HepG2 (cell line): ENCODE measurements around the gene PLEKHA5. TPM values are rescaled to one million over a fixed set of nuclear protein-coding genes. Genes with fewer than 3 reads are reported as not detected.

Source experiments
- ATAC-seq: fragments of 200-7000 bp; cut with Tn5 transposase; 3 replicates; pipeline ENCODE4 v1.9.1; 2020; ENCODE audit warnings: mild to moderate bottlenecking, moderate library complexity
- BruUV-seq: library from RNA; stranded (reverse); fragments of 400-500 nt; replicated peaks from 2 replicates; lab custom pipeline; 2021; lab: Mats Ljungman, UMichigan
- CTCF ChIA-PET: fragments of 300-600 bp; formaldehyde crosslinking; extraction: SDS; loops from one replicate; lab custom pipeline; 2021; ENCODE audit warnings: low total read pairs, inconsistent platforms, low intra/inter-chr PET ratio; lab: Yijun Ruan, JAX
- POLR2A ChIA-PET: fragments of 350-600 bp; sonication (Branson Sonifier 250); formaldehyde crosslinking; loops from one replicate; lab custom pipeline; 2020; ENCODE audit warnings: antibody characterized with exemption, inconsistent platforms; lab: Yijun Ruan, JAX
- DNase-seq: peaks from one replicate; pipeline ENCODE4 v3.0.0-alpha.2; 2015; ENCODE audit warnings: low spot score
- FAIRE-seq: peaks from 3 replicates; lab custom pipeline; 2011; peaks lifted over from hg19 to GRCh38; lab: Jason Lieb, UNC
- H2AFZ ChIP-seq: one replicate; pipeline ENCODE4 v1.6.1; 2011; ENCODE audit warnings: low read length, inconsistent platforms
- H3K27ac ChIP-seq: fragments of 300-600 bp; 3 replicates; pipeline ENCODE4 v1.8.0; 2011; ENCODE audit warnings: mixed run types, mild to moderate bottlenecking, mixed read lengths, low read length, inconsistent platforms; ENCODE audit not compliant: insufficient read depth; ENCODE audit errors: extremely low read length
- H3K27me3 ChIP-seq, 2 experiments: fragments of 200-600 bp in 1 of 2; 2 replicates in 1 of 2; 3 replicates in 1 of 2; pipeline versions ENCODE4 v1.6.0 to v1.8.0; 2011; ENCODE audit warnings: low read length in 2 of 2, mild to moderate bottlenecking in 2 of 2, moderate library complexity in 2 of 2, inconsistent platforms in 1 of 2; ENCODE audit not compliant: insufficient read depth in 2 of 2, control insufficient read depth in 1 of 2
- H3K36me3 ChIP-seq, 2 experiments: fragments of 200-600 bp in 1 of 2; replicated peaks in 1 of 2; 2 replicates in 1 of 2; 3 replicates in 1 of 2; pipeline versions ENCODE4 v1.5.1 to v1.8.0; 2011; ENCODE audit warnings: low read length in 2 of 2, inconsistent platforms in 1 of 2; ENCODE audit not compliant: insufficient read depth in 2 of 2, control insufficient read depth in 1 of 2
- H3K4me1 ChIP-seq: 2 replicates; pipeline ENCODE4 v1.5.1; 2012; ENCODE audit warnings: low read length, inconsistent platforms; ENCODE audit not compliant: insufficient read depth
- H3K4me2 ChIP-seq: 2 replicates; pipeline ENCODE4 v1.6.0; 2011; ENCODE audit warnings: low read depth, low read length, inconsistent platforms
- H3K4me3 ChIP-seq, 3 experiments: fragments of 200-600 bp in 1 of 3; sonication (generic), shearing (Covaris generic) in 1 of 3; replicated peaks in 1 of 3; 2 replicates each; pipeline ENCODE4 v1.5.1; 2011 to 2016; ENCODE audit warnings: low read length in 3 of 3, inconsistent platforms in 2 of 3, low read depth in 2 of 3, mild to moderate bottlenecking in 2 of 3, control low read depth in 1 of 3, mixed read lengths in 1 of 3; ENCODE audit not compliant: insufficient read depth in 1 of 3
- H3K79me2 ChIP-seq: one replicate; pipeline ENCODE4 v1.6.1; 2011; ENCODE audit warnings: low read length, inconsistent platforms; ENCODE audit not compliant: insufficient read depth
- H3K9ac ChIP-seq: 2 replicates; pipeline ENCODE4 v1.6.0; 2011; ENCODE audit warnings: mild to moderate bottlenecking, low read depth, low read length, inconsistent platforms; ENCODE audit not compliant: insufficient read depth
- H3K9me3 ChIP-seq: 2 replicates; pipeline ENCODE4 v1.5.1; 2012; ENCODE audit warnings: mild to moderate bottlenecking, low read length
- H4K20me1 ChIP-seq: 2 replicates; pipeline ENCODE4 v1.6.0; 2011; ENCODE audit warnings: inconsistent platforms, mild to moderate bottlenecking, low read length, moderate library complexity; ENCODE audit not compliant: insufficient read depth
- ATF1 ChIP-seq: IDR thresholded peaks from 2 replicates; pipeline ENCODE4 v1.6.1; 2016; ENCODE audit warnings: mild to moderate bottlenecking, control low read depth
- FOXO4 ChIP-seq: sonication (generic); formaldehyde crosslinking; conservative IDR thresholded peaks from 2 replicates; pipeline ENCODE4 v1.8.1; 2023; ENCODE audit warnings: missing genetic modification reagents
- ISX ChIP-seq: sonication (generic); formaldehyde crosslinking; conservative IDR thresholded peaks from 2 replicates; pipeline ENCODE4 v1.5.0; 2020; ENCODE audit warnings: missing genetic modification reagents
- SKI ChIP-seq: fragments of 450-650 bp; IDR thresholded peaks from one replicate; pipeline ENCODE4 v1.6.1; 2018; ENCODE audit warnings: mild to moderate bottlenecking; ENCODE audit not compliant: partially characterized antibody
- SOX13 ChIP-seq, 3 experiments: fragments of 450-650 bp in 1 of 3; sonication (generic) in 1 of 3; formaldehyde crosslinking in 1 of 3; IDR thresholded peaks in 2 of 3; conservative IDR thresholded peaks in 1 of 3; 2 replicates each; pipeline versions ENCODE4 v1.5.0 to v1.6.1; 2016 to 2020; ENCODE audit warnings: antibody characterized with exemption in 1 of 3, mild to moderate bottlenecking in 1 of 3, missing compliant biosample characterization in 1 of 3, missing genetic modification reagents in 1 of 3, moderate library complexity in 1 of 3
- ZBTB1 ChIP-seq: sonication (generic); formaldehyde crosslinking; IDR thresholded peaks from 2 replicates; pipeline ENCODE4 v1.4.0; 2020; ENCODE audit warnings: missing genetic modification reagents, borderline replicate concordance
- ZNF292 ChIP-seq: sonication (generic); formaldehyde crosslinking; IDR thresholded peaks from 2 replicates; pipeline ENCODE4 v1.8.1; 2022; ENCODE audit warnings: mild to moderate bottlenecking, low read depth, missing genetic modification reagents, borderline replicate concordance
- ZNF414 ChIP-seq: sonication (generic); formaldehyde crosslinking; IDR thresholded peaks from 2 replicates; pipeline ENCODE4 v1.5.0; 2020; ENCODE audit warnings: missing genetic modification reagents
- ZNF577 ChIP-seq: sonication (generic); formaldehyde crosslinking; IDR thresholded peaks from 2 replicates; pipeline ENCODE4 v1.4.0; 2020; ENCODE audit warnings: mild to moderate bottlenecking, low read depth, missing genetic modification reagents, borderline replicate concordance
- ZNF605 ChIP-seq: sonication (generic); formaldehyde crosslinking; IDR thresholded peaks from 2 replicates; pipeline ENCODE4 v1.8.0; 2022; ENCODE audit warnings: mild to moderate bottlenecking, missing genetic modification reagents
- ZNF691 ChIP-seq: sonication (generic); formaldehyde crosslinking; IDR thresholded peaks from 2 replicates; pipeline ENCODE4 v1.4.0; 2020; ENCODE audit warnings: missing genetic modification reagents, low read depth, mild to moderate bottlenecking, borderline replicate concordance
- WGBS: methylation state at CpG from one replicate; pipeline ENCODE4 v1.1.6; 2017; ENCODE audit warnings: low lambda C conversion rate; 5-methylcytosine and 5-hydroxymethylcytosine counted together
- in situ Hi-C: cut with HindIII; loops from 2 replicates; pipeline ENCODE4 v1.10.0; 2017; ENCODE audit warnings: low pct_unique_long_range_greater_than_20kb; ENCODE audit not compliant: extremely low pct_ligation_motif_present
- intact Hi-C: fragments of 100-400 bp; cut with micrococcal nuclease; formaldehyde crosslinking; loops from one replicate; pipeline ENCODE4 v1.10.0; 2022; ENCODE audit not compliant: unreplicated experiment
- polyA plus RNA-seq, 8 experiments: library from polyadenylated mRNA; depleted of rRNA in 3 of 8; stranded (reverse) in 7 of 8; unstranded in 1 of 8; fragments of >200 nt; fragmentation: Illumina TruSeq in 4 of 8; extraction: Trizol in 4 of 8; gene quantifications; 2 replicates each; pipeline versions ENCODE4 v1.2.1 to v1.2.3, GENCODE V29; 2011 to 2016; ENCODE audit warnings: low read depth in 4 of 8, missing spikeins in 1 of 8, mixed read lengths in 1 of 8; ENCODE audit not compliant: insufficient read depth in 1 of 8
- total RNA-seq, 5 experiments: library from RNA; depleted of rRNA; stranded (reverse); fragments of >200 nt; fragmentation: Illumina TruSeq; extraction: Trizol; gene quantifications; 2 replicates each; pipeline ENCODE4 v1.2.3, GENCODE V29; 2016; ENCODE audit warnings: low read depth in 1 of 5

PLEKHA5 gene
- total and polyA plus RNA-seq, 2 of the 13 experiments (the other 11 are each of a cell fraction or from before 2014, with no cell fraction given) = 4.2 to 15.4 TPM

GRCh38 chr12:19125325-19125724 is 4.2 kb upstream of the PLEKHA5 start:
- ChIA-PET CTCF (no interaction called here), POLR2A (no interaction called here)
- no peak for DNase-seq
- no TSS peak for BruUV-seq
- H3K36me3 ChIP-seq = no peaks in the 10 kb centered on the region
- 0 out of 2 replicates have a peak, but pooled peaks cover 9% of the 10 kb centered on the region for H3K4me1 ChIP-seq
- H3K79me2 ChIP-seq = no peaks in the 10 kb centered on the region
- FAIRE-seq = no peak
- H3K27me3 ChIP-seq = no peaks in the 10 kb centered on the region
- no peak overlapping the region for H3K4me3 ChIP-seq
- intact Hi-C loops (loop anchor here (10.0 kb wide), 1 partner anchor 201 kb away; no protein-coding TSS in a partner anchor), in situ Hi-C loops (no loop called here)
- no peaks in the 10 kb centered on the region for H4K20me1 ChIP-seq
- no peak overlapping the region for H2AFZ ChIP-seq
- no peak for ATAC-seq
- H3K27ac ChIP-seq = no peak overlapping the region
- H3K4me2 ChIP-seq = no peak overlapping the region
- WGBS = 47% methylated on average over 5 of the region's 5 CpGs
- no peak overlapping the region for H3K9ac ChIP-seq
- TF ChIP-seq ZNF414 (CRISPR knock-in tag) (no peak), FOXO4 (CRISPR knock-in tag) (no peak), ZNF691 (CRISPR knock-in tag) (no peak), ATF1 (CRISPR knock-in tag) (no peak), ZNF605 (CRISPR knock-in tag) (no peak), SOX13 (IDR thresholded peaks at IDR 0.05) (no peak), SOX13 (CRISPR knock-in tag; conservative IDR thresholded peaks at IDR 0.05 in 1 of 2, IDR thresholded peaks at IDR 0.05 in 1 of 2) (no peak), SKI (no peak), ISX (CRISPR knock-in tag) (no peak), ZBTB1 (CRISPR knock-in tag) (no peak), ZNF292 (CRISPR knock-in tag) (no peak), ZNF577 (CRISPR knock-in tag) (no peak)
- peaks cover 7% of the 10 kb centered on the region; the same call in 1 of the 2 replicates for H3K9me3 ChIP-seq
